ENCODE results near the gene VASH1. TPM values are rescaled to one million over a fixed set of nuclear protein-coding genes. Genes with fewer than 3 reads are reported as not detected.

The VASH1 gene
- total and polyA plus RNA-seq, 2 of the 13 experiments (the other 11 are each of a cell fraction or from before 2014, with no cell fraction given): 0.11 to 0.24 TPM

DNA sequence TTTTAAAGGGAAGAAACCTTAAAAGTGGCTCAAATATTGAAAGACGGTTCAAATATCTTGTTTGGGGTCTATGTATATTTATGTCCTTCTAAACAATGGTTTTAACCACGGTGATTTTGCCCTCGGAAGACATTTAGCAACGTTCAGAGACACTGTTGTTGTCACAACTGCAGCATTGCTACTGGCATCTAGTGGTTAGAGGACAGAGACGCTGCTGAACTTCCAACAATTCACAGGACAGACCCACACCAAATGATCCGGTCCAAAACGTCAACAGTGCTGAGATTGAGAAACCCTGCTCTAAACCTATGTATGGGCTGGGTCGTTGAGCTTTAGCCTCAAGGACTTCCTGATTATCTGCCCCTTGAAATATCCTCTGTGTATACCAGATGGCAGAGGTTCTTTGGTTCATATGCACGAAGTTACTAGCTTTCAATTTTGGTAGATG lies 49.7 kb downstream of the VASH1 start (continued):
- TF ChIP-seq, protein P1, sequence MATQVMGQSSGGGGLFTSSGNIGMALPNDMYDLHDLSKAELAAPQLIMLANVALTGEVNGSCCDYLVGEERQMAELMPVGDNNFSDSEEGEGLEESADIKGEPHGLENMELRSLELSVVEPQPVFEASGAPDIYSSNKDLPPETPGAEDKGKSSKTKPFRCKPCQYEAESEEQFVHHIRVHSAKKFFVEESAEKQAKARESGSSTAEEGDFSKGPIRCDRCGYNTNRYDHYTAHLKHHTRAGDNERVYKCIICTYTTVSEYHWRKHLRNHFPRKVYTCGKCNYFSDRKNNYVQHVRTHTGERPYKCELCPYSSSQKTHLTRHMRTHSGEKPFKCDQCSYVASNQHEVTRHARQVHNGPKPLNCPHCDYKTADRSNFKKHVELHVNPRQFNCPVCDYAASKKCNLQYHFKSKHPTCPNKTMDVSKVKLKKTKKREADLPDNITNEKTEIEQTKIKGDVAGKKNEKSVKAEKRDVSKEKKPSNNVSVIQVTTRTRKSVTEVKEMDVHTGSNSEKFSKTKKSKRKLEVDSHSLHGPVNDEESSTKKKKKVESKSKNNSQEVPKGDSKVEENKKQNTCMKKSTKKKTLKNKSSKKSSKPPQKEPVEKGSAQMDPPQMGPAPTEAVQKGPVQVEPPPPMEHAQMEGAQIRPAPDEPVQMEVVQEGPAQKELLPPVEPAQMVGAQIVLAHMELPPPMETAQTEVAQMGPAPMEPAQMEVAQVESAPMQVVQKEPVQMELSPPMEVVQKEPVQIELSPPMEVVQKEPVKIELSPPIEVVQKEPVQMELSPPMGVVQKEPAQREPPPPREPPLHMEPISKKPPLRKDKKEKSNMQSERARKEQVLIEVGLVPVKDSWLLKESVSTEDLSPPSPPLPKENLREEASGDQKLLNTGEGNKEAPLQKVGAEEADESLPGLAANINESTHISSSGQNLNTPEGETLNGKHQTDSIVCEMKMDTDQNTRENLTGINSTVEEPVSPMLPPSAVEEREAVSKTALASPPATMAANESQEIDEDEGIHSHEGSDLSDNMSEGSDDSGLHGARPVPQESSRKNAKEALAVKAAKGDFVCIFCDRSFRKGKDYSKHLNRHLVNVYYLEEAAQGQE (IDR thresholded peaks at IDR 0.05; ENCODE audit: borderline replicate concordance in 1 of 2, low read depth in 1 of 2, low read length in 2 of 2): no peak
- TF ChIP-seq PLRG1 (conservative IDR thresholded peaks at IDR 0.05): no peak
- TF ChIP-seq, protein P2, sequence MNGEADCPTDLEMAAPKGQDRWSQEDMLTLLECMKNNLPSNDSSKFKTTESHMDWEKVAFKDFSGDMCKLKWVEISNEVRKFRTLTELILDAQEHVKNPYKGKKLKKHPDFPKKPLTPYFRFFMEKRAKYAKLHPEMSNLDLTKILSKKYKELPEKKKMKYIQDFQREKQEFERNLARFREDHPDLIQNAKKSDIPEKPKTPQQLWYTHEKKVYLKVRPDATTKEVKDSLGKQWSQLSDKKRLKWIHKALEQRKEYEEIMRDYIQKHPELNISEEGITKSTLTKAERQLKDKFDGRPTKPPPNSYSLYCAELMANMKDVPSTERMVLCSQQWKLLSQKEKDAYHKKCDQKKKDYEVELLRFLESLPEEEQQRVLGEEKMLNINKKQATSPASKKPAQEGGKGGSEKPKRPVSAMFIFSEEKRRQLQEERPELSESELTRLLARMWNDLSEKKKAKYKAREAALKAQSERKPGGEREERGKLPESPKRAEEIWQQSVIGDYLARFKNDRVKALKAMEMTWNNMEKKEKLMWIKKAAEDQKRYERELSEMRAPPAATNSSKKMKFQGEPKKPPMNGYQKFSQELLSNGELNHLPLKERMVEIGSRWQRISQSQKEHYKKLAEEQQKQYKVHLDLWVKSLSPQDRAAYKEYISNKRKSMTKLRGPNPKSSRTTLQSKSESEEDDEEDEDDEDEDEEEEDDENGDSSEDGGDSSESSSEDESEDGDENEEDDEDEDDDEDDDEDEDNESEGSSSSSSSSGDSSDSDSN (CRISPR knock-in tag; IDR thresholded peaks at IDR 0.05): no peak
- no peak for TF ChIP-seq CBX2 (IDR thresholded peaks at IDR 0.05; ENCODE audit: low read depth, low read length)
- TF ChIP-seq CBX2 (CRISPR knock-in tag; IDR thresholded peaks at IDR 0.05; ENCODE audit: low read depth): no peak
- no peak for TF ChIP-seq JUNB (CRISPR knock-in tag; IDR thresholded peaks at IDR 0.05; ENCODE audit: borderline replicate concordance)
- no peak for TF ChIP-seq SSRP1 (CRISPR knock-in tag; IDR thresholded peaks at IDR 0.05)
- no peak for TF ChIP-seq ARNT (IDR thresholded peaks at IDR 0.05)
- TF ChIP-seq RFX5 (IDR thresholded peaks at IDR 0.05; ENCODE audit: low read depth, low read length): no peak
- TF ChIP-seq FOXA3 (CRISPR knock-in tag; IDR thresholded peaks at IDR 0.05): 0 out of 2 replicates have a peak, but pooled peaks have one; percentile 14
- no peak for TF ChIP-seq PRPF4 (IDR thresholded peaks at IDR 0.05; ENCODE audit: low read depth, low read length, poor library complexity, severe bottlenecking)
- no peak for TF ChIP-seq RBM22 (optimal IDR thresholded peaks at IDR 0.05; ENCODE audit: low read length)
- TF ChIP-seq CHCHD3 (CRISPR knock-in tag; IDR thresholded peaks at IDR 0.05): no peak
- no peak for TF ChIP-seq XBP1 (CRISPR knock-in tag; IDR thresholded peaks at IDR 0.05)
- TF ChIP-seq, protein P3, sequence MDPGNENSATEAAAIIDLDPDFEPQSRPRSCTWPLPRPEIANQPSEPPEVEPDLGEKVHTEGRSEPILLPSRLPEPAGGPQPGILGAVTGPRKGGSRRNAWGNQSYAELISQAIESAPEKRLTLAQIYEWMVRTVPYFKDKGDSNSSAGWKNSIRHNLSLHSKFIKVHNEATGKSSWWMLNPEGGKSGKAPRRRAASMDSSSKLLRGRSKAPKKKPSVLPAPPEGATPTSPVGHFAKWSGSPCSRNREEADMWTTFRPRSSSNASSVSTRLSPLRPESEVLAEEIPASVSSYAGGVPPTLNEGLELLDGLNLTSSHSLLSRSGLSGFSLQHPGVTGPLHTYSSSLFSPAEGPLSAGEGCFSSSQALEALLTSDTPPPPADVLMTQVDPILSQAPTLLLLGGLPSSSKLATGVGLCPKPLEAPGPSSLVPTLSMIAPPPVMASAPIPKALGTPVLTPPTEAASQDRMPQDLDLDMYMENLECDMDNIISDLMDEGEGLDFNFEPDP (CRISPR knock-in tag; conservative IDR thresholded peaks at IDR 0.05): no peak
- TF ChIP-seq ZNF569 (CRISPR knock-in tag; IDR thresholded peaks at IDR 0.05; ENCODE audit: borderline replicate concordance): no peak
- TF ChIP-seq RELA (CRISPR knock-in tag; IDR thresholded peaks at IDR 0.05): no peak
- TF ChIP-seq LCORL (IDR thresholded peaks at IDR 0.05): no peak
- TF ChIP-seq LCORL (CRISPR knock-in tag; IDR thresholded peaks at IDR 0.05): 0 out of 2 replicates have a peak, but pooled peaks have one; percentile 44
- TF ChIP-seq SRY (CRISPR knock-in tag; IDR thresholded peaks at IDR 0.05): no peak
- TF ChIP-seq ZNF101 (CRISPR knock-in tag; IDR thresholded peaks at IDR 0.05; ENCODE audit: borderline replicate concordance, low read depth): no peak
- TF ChIP-seq ZNF333 (CRISPR knock-in tag; IDR thresholded peaks at IDR 0.05; ENCODE audit: borderline replicate concordance): no peak
- no peak for TF ChIP-seq ERF (CRISPR knock-in tag; IDR thresholded peaks at IDR 0.05)
- TF ChIP-seq, protein P4, sequence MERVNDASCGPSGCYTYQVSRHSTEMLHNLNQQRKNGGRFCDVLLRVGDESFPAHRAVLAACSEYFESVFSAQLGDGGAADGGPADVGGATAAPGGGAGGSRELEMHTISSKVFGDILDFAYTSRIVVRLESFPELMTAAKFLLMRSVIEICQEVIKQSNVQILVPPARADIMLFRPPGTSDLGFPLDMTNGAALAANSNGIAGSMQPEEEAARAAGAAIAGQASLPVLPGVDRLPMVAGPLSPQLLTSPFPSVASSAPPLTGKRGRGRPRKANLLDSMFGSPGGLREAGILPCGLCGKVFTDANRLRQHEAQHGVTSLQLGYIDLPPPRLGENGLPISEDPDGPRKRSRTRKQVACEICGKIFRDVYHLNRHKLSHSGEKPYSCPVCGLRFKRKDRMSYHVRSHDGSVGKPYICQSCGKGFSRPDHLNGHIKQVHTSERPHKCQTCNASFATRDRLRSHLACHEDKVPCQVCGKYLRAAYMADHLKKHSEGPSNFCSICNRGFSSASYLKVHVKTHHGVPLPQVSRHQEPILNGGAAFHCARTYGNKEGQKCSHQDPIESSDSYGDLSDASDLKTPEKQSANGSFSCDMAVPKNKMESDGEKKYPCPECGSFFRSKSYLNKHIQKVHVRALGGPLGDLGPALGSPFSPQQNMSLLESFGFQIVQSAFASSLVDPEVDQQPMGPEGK (CRISPR knock-in tag; IDR thresholded peaks at IDR 0.05): peak; percentile 15; the same call in 1 of the 2 replicates
